Nephron progenitor cell (in vitro differentiated cells): ENCODE results near the gene TMEM63C.
A peak's percentile ranks its signal among the peaks of the same experiment; 100 is the strongest.

Experiments used
- DNase-seq: peaks from one replicate; pipeline ENCODE4 v3.0.0; 2021
- H3K27ac Mint-ChIP-seq: 2 replicates; pipeline ENCODE4 v1.8.0; 2021; ENCODE audit warnings: mild to moderate bottlenecking, moderate library complexity, mixed read lengths
- H3K27me3 Mint-ChIP-seq: 2 replicates; pipeline ENCODE4 v1.8.0; 2021; ENCODE audit warnings: mild to moderate bottlenecking, low read depth, mixed read lengths; ENCODE audit not compliant: poor library complexity
- H3K36me3 Mint-ChIP-seq: 2 replicates; pipeline ENCODE4 v1.8.0; 2021; ENCODE audit warnings: low read depth, mixed read lengths
- H3K4me1 Mint-ChIP-seq: 2 replicates; pipeline ENCODE4 v1.8.0; 2021; ENCODE audit warnings: mixed read lengths
- H3K4me3 Mint-ChIP-seq: 2 replicates; pipeline ENCODE4 v1.8.0; 2021; ENCODE audit warnings: mild to moderate bottlenecking, moderate library complexity, mixed read lengths
- H3K9me3 Mint-ChIP-seq: 2 replicates; pipeline ENCODE4 v1.8.0; 2021; ENCODE audit warnings: mild to moderate bottlenecking, moderate library complexity, mixed read lengths
- CTCF ChIP-seq: fragments of 200-600 bp; sonication (generic); IDR thresholded peaks from 2 replicates; pipeline ENCODE4 v1.5.0; 2021; ENCODE audit warnings: antibody characterized with exemption

The TMEM63C gene

GRCh38 chr14:77204907-77205306 is 23.3 kb downstream of the TMEM63C start:
- no peak for TF ChIP-seq CTCF
- Mint-ChIP-seq H3K27me3 (peaks cover 38% of the 10 kb centered on the region), H3K9me3 (no peaks in the 10 kb centered on the region), H3K36me3 (no peaks in the 10 kb centered on the region), H3K4me3 (no peak overlapping the region), H3K27ac (no peak overlapping the region), H3K4me1 (peaks cover 18% of the 10 kb centered on the region)
- DNase-seq = no peak

GRCh38 chr14:77205566-77205965 is 24.0 kb downstream of the TMEM63C start:
- DNase-seq = no peak
- H3K9me3 Mint-ChIP-seq = no peaks in the 10 kb centered on the region
- no peaks in the 10 kb centered on the region for H3K36me3 Mint-ChIP-seq
- H3K27ac Mint-ChIP-seq = no peak overlapping the region
- no peak for TF ChIP-seq CTCF
- H3K4me1 Mint-ChIP-seq = peaks cover 18% of the 10 kb centered on the region
- no peak overlapping the region for H3K4me3 Mint-ChIP-seq
- peaks cover 43% of the 10 kb centered on the region for H3K27me3 Mint-ChIP-seq

- Mint-ChIP-seq H3K27ac (no peak overlapping the region), H3K36me3 (no peaks in the 10 kb centered on the region), H3K4me3 (no peak overlapping the region), H3K9me3 (no peaks in the 10 kb centered on the region), H3K27me3 (peaks cover 41% of the 10 kb centered on the region), H3K4me1 (peaks cover 18% of the 10 kb centered on the region)
- no peak for TF ChIP-seq CTCF
- DNase-seq = no peak
These were observed 24.7 kb downstream of the TMEM63C start for GRCh38 chr14:77206261-77206824.

- no peak for TF ChIP-seq CTCF
- Mint-ChIP-seq H3K9me3 (no peaks in the 10 kb centered on the region), H3K4me3 (no peak overlapping the region), H3K4me1 (peaks cover 18% of the 10 kb centered on the region), H3K27me3 (peaks cover 43% of the 10 kb centered on the region), H3K36me3 (no peaks in the 10 kb centered on the region), H3K27ac (no peak overlapping the region)
- no peak for DNase-seq
These were observed 25.3 kb downstream of the TMEM63C start for GRCh38 chr14:77206877-77207389.

- peak; percentile 97 for DNase-seq
These were observed 26.8 kb downstream of the TMEM63C start for GRCh38 chr14:77208291-77208978.

More at GRCh38 chr14:77208291-77208978, 26.8 kb downstream of the TMEM63C start:
- Mint-ChIP-seq H3K9me3 (no peaks in the 10 kb centered on the region), H3K4me1 (peaks cover 16% of the 10 kb centered on the region), H3K27ac (no peak overlapping the region), H3K36me3 (no peaks in the 10 kb centered on the region), H3K4me3 (no peak overlapping the region), H3K27me3 (peaks cover 46% of the 10 kb centered on the region)
- no peak for TF ChIP-seq CTCF
